H1 (cell line): ENCODE data around the gene TSC2. TPM values are rescaled to one million over a fixed set of nuclear protein-coding genes. Genes with fewer than 3 reads are reported as not detected.

ENCODE experiments used
- MAX ChIP-seq: IDR thresholded peaks from 2 replicates; pipeline ENCODE4 v1.6.1; 2012; ENCODE audit warnings: inconsistent platforms
- SAP30 ChIP-seq: fragments of 300-600 bp; sonication (generic); IDR thresholded peaks from 2 replicates; pipeline ENCODE4 v1.7.1; 2012; ENCODE audit warnings: low read length, moderate library complexity, mild to moderate bottlenecking, inconsistent platforms; ENCODE audit not compliant: insufficient read depth, insufficient replicate concordance
- SIN3A ChIP-seq, 2 experiments: IDR thresholded peaks in 1 of 2; conservative IDR thresholded peaks in 1 of 2; 2 replicates each; pipeline ENCODE4 v1.6.1; 2011 to 2012; ENCODE audit warnings: low read length in 2 of 2, improper control_type of control experiment in 1 of 2, low read depth in 1 of 2, mild to moderate bottlenecking in 1 of 2
- TBP ChIP-seq: IDR thresholded peaks from 2 replicates; pipeline ENCODE4 v1.6.1; 2011; ENCODE audit warnings: low read depth, low read length, improper control_type of control experiment
- USF2 ChIP-seq: IDR thresholded peaks from 2 replicates; pipeline ENCODE4 v1.6.1; 2011; ENCODE audit warnings: low read length, improper control_type of control experiment
- ZNF274 ChIP-seq: IDR thresholded peaks from 2 replicates; pipeline ENCODE4 v1.7.0; 2012; ENCODE audit warnings: low read length, borderline replicate concordance; ENCODE audit errors: extremely low read depth
- polyA plus RNA-seq, 7 experiments: library from polyadenylated mRNA; depleted of rRNA in 3 of 7; stranded (reverse) in 5 of 7; unstranded in 2 of 7; fragments of >200 nt in 5 of 7; fragments of 200-250 nt in 2 of 7; gene quantifications; 1 replicate in 5 of 7; 2 replicates in 1 of 7; 4 replicates in 1 of 7; pipeline versions ENCODE4 v1.2.1 to v1.2.3, GENCODE V29; 2011 to 2013; ENCODE audit warnings: missing spikeins in 2 of 7, mixed read lengths in 2 of 7
- total RNA-seq: library from RNA; stranded (reverse); fragmentation: NEBNext Ultra II Directional; extraction: Animal tissue kit (Norgen Biotek cat#: 25700); gene quantifications from 2 replicates; pipeline ENCODE4 v1.2.1, GENCODE V29; 2021

Gene TSC2
- total and polyA plus RNA-seq, 2 of the 8 experiments (the other 6 are each of a cell fraction or from before 2014, with no cell fraction given), result 65.9 to 96.6 TPM

DNA sequence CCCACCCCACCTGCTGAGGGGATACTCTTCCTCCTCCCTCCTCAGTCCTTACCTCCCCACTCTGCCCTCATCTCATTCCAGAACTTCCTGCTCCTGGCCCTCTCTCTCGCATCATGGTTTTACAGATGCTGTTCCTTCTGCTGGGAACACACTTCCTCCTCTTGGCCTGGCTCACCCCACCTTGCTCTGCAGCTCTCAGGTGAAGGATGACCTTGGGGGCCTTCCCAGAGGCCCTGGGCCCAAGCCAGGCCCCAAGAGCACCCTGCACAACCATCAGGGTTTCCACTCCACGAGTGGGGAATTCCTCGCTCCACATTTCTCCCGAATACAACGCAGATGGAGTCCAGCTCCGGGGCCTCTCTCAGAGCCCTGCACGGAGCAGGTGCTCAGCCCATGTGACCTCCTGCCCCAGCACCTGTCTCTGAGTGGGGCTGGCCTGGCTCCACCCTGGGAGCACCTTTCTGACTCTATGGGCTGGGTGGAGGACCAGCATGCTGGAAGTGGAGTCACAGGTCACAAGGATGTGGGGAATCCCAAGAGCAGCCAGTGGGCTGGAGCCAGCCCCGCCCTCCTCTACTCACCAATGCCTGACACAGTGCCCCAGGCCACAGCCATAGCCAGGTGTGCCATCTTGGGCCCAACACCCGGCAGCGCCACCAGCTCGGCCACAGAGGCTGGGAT is 4.7 kb upstream of the TSC2 start (continued):
- TF ChIP-seq USF2, result no peak
- TF ChIP-seq ZNF274, result no peak
- TF ChIP-seq MAX, result no peak
- no peak for TF ChIP-seq TBP
- no peak for TF ChIP-seq SAP30
- TF ChIP-seq SIN3A (conservative IDR thresholded peaks at IDR 0.05 in 1 of 2, IDR thresholded peaks at IDR 0.05 in 1 of 2; ENCODE audit: low read depth in 1 of 2, low read length in 2 of 2), result no peak
